HG03159 (cell line): Measurements from ENCODE around the gene KCNE4.
"Not testable (repeated sequence)": the region's sequence is repeated elsewhere in the genome, so short reads cannot be mapped to it uniquely, and the experiment has no call there.

ENCODE experiments used
- ATAC-seq: cut with Tn5 transposase; IDR thresholded peaks from one replicate; pipeline ENCODE4 v1.9.1; 2021; ENCODE audit warnings: mild to moderate bottlenecking, moderate library complexity; ENCODE audit not compliant: unreplicated experiment

Gene KCNE4

DNA sequence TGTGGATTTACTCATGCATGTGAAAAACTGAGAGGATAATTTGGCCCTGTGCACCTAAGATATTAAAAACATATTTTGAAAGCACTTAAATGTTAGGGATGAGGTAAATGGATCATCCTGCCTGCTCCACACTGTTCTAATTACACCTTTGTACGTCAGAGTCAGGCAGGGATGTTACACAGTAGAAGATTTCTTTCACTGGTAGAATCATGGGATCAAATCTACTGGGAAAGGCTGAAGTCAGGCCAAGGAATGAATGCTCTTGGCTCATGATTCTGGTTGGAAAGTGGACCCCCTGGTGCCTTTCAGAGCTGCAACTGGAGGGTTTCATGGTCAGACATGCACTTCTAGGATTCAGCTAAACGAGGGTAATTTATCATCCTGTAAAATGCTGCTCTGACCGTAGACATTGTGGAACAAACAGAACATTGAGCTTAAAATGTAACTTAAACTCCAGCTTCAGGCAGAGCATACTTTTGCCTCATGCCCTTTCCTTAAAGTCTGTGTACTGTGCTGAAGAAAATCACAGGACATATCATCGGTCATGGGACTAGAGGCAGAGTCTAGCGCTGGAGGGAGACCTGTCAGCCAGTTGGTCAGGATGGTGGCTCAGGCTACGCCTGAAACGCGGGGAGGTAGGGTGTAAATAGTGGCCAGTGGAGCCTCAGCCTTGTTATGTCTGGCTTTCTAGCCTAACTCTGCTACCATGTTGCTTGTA, 4.9 kb downstream of the KCNE4 start:
- ATAC-seq = no peak

DNA sequence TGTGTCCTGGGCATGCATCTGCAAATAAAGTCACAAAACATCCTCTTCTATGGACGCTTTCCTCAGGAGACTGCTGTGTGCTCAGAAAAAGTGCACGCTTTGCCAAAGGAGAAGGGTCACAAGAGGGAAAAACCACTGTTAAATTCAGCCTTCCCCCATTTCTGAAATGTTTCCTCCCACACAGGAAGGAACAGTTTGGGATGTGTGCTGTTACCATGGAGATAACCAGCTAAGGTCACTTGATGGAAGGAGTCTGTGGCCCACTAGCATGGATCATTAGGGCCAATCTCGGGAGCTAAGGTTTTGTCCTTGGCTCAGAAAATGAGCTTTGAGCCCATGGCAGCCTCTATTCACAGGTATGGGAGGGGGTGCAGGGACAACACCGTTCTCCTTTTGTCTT, 5.6 kb downstream of the KCNE4 start:
- no peak for ATAC-seq

DNA sequence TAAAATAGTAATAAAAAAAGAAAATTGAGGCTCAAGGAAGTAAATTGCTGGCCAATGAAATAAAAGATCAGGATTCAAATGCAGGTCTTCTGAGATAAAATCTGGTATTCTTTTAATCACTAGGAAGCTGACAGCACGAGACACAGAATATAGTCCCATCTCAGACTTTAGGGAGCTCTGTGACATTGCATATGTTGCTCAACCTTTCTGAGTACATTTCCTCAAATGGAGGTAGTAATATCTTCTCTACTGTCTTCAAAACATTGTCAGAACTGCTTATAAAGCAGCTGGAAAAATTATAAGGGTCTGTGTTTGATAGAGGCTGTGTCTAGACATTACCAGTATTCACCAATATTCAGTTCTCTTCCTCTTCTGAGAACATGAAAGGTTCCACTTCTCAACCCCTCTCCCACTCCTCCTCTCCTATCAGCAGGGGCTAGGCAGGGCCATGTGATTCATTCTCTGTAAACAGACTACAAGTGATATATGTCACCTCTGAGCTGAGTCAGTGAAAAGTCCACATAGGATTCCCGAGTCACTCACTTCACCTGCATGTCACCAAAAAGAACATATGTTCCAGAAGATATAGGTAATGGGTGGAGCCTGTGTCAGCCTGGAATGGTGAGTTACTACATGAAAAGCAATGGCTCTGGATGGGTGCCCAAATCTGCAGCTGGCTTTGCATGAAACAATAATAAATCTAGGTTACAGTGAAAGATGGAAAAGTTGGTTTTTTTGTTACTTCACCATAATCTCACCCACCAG, 7.1 kb downstream of the KCNE4 start:
- ATAC-seq = no peak

DNA sequence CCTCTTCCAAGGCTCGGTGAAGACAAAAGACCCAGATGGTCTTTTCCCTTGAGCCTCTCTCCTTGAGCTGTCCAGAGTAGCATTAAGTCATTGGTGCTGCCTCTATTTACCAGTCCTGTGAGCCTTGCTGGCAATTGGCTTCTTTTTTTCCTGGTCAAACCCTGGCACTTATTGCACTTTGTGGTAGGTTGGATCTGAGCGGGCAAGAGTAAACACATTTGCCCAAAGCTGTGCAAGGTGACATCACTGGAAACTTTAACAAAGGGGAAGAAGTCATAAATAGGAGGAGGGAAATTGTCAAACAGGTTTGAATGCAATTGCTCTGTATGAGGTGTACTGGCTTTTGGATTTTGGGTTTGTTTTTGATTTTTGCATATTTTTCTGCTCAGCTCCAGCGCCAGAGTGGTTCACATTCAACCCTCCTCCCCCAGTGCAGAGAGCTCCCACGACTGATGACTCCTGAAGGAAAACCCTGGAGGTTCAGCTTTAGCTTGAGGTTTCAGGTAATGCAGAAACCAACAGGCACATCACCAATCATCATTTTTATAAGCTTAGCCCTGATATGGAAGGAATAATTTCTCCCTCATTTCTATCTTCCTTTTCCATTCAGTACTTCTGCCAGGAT, 8.3 kb downstream of the KCNE4 start:
- no peak for ATAC-seq

DNA sequence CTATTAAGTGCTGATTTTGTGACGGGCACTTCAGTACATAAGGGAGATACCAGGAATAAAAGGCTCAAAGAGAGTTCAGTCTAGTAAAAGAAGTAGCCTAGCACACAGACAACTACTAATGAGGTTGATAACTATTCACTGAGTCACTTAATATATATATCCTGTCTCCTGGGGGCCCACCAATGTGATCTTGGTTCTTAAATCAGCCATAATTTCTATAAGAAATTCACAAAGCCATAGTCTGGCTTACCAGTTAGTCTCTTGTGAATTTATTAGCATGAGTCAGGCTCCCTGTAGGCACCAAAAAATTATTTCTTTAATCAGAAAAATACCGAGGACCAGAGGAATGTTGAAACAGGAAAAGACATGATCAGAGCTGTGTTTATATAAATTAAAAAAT, 10.4 kb downstream of the KCNE4 start:
- no peak for ATAC-seq

DNA sequence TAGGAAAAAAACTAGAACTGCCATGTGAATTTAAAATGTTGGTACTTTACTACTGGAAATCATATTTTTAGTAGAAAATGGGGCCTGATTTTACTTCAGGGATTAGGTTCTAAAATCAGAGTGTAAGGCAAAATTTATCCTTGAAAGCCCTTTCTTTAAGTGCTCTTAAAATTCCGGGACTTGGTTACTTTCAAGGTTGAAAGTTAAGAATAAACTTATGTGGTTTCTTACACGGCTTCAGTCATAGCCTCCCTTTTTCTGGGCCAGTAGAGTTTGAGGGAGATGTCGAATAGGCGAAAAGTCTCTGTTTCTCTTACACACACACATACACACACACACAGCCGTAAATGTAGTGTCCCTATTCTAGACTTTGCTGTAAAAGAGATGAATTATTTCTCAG, 13.1 kb downstream of the KCNE4 start:
- ATAC-seq = no peak

DNA sequence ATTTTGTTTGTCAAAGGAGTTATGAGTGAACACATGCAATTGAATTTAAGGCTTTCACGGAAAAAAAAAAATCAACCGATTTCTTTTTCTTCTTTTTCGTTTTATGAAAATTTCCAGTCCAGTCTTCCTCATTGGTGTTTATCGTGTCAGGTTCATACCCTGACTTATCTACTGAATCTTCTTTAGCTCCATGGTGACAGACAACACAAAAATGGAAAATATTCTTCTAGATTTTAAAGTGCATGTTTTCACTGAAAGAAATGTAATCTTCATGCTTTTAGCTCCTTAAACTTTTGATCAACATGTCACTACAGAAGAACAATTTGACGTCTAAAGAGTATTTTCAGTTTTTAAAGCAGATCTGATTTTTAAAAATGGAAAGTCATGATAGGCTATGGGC, 14.7 kb downstream of the KCNE4 start:
- no peak for ATAC-seq

DNA sequence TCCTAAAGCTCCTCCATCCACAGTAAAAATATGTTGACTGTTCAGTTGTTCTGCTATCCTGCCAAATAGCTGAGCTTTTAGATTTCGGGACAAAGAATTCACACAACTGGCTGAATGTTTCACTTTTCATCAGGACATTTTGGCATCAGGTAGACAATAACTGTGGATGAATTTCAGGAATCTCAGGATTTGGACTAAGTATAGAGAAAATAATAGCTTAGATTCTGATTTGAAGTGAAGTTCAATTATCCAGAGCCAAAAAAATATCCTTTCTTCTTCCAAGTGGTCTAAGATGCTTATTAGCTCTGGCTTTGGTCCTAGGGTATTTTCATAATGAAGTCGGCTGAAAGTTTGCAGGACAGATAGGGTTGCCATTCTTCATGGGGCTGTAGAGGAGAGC, 16.1 kb downstream of the KCNE4 start:
- no peak for ATAC-seq

DNA sequence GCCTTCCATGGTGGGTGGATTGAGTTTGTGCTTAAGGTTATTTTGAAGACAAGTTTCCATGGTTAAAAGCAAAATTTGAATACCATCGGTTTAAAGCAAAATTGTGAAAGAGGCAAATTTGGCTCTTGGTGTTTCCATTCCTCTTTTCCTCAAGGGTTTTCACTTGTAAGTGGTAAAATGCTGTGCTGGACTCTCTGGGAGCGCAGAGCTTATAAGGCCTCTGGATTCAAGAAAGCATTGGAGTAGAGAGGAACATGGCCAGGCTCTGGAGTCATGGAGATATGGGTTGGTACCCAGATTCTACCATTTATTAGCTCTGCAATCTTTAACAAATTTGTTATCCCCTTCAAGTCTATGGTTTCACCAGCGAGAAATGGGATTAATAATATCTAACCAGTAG, 17.5 kb downstream of the KCNE4 start:
- ATAC-seq = no peak

DNA sequence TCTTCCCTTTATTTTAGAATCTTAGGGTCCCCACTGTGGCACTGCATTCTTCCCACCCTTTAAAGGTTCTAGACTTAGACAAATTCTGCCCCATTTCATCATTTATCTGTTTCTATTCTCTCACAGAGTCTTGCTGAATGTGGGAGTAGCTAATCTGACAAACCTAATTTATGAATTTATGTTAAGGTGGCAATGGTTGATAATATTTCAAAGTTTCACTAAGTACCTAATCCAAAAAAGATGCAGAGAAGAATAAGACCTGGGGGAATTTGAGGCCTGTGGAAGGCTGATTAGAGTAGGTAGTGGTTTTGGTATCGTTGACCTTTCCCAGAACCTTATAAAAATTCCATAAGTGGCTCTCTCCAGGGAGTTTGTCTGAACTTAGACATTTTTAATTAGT, 18.0 kb downstream of the KCNE4 start:
- ATAC-seq = no peak

DNA sequence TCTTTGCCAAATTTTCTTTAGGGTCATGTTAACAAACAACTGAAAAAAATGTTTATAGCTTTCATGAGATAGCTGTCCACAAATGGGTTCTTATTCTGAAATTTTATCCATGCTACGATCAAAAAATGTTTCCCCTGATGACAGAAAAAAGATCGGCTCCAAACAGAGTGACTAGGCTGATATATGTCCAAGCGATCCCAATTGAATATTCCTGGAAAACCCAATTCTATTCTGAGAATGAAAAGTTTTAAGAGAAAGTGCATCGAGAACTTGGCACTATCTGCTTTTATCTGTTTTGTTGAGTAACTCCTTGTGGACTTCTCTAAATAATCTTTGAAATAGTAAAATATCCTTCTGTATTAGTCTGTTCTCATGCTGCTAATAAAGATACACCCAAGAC, 19.1 kb downstream of the KCNE4 start:
- ATAC-seq = no peak

DNA sequence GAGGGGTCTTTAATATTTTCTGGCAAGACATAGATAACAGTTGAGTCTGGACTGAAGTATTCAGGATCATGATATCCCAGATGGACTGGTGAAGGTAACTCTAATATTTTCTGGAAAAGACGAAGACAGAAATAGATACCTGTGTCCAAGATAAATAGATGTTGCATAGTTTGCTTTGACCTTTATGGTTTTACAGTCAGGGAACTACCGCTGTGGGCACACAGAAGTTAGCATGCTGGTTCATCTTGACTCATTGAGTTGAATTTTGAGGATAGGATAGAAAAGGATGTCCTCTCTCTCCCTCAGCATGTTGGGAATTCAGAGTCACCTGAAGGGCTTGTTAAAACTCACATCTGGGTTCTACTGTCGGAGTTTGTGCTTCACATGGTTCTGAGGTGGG, 20.8 kb downstream of the KCNE4 start:
- no peak for ATAC-seq

DNA sequence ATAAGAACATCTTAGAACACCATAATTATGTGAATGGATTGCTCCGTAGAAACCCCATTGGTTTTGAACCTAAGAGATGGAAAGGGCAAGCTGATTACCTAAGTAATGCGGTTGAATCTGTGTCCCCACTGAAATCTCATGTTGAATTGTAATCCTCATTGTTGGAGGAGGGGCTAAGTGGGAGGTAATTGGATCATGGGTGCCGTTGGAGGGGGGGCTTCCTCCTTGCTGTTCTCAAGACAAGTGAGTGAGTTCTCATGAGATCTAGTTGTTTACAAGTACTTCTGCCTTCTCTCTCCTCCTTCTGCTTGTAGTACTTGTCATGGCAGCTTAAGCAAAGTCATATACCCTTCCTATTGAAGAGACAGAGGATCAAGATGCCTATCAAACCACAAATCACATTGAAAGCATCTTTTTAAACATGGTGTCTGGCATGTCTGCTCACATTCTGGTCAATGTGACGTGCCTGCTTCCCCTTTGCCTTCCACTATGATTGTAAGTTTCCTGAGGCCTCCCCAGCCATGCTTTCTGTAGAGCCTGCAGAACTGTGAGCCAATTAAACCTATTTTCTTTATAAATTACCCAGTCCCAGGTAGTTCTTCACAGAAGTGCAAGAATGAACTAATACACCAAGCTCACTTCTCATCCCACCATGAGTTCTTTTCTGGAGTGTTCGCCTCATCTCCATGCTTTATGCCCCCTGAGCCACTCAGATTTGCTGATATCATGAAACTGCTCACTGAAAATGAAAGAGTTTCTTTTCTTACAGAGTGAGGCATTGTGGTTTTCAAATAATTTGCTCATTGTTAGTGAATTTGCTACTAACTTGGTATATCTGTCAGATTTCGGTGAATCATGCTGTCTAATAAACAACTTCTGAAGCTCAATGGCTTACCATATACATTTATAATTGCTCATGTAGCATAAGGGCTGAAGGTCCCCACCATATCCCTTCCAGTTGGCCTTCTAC, 23.6 kb downstream of the KCNE4 start:
- ATAC-seq = peak; percentile 78

DNA sequence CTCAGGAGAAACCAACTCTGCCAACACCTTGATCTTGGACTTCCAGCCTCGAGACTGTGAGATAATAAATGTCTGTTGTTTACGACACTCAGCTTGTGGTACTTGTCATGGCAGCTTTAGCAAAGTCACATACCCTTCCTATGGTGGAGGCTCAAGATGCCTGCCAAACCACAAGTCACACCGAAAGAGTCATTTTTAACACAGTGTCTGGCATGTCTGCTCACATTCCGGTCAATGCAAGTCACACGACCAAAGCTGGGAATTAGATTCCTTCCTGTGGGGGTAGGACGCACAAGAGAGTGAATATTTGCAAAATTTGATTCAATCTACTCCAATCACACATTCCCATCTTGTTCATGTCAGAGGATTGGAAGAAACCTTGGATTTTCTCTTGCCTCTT, 24.6 kb downstream of the KCNE4 start:
- no peak for ATAC-seq

DNA sequence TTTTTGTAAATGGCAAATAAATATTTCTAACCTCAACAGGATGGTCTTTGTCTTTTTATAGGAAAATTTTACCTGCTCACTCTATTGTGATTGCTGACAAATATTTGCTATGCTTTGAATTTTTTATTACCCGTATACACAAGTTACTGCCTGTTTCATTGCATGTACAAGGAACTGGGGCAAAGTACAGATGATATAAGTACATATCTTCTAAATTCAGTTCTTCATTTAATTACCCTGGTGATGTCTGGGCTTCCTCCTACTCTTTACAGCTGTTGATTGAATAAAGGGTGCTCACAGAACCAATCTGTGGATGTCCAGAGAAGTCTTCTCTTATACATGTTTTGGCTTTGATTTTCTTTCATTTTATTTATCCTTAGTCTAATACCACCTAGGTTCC, 26.5 kb downstream of the KCNE4 start:
- no peak for ATAC-seq

DNA sequence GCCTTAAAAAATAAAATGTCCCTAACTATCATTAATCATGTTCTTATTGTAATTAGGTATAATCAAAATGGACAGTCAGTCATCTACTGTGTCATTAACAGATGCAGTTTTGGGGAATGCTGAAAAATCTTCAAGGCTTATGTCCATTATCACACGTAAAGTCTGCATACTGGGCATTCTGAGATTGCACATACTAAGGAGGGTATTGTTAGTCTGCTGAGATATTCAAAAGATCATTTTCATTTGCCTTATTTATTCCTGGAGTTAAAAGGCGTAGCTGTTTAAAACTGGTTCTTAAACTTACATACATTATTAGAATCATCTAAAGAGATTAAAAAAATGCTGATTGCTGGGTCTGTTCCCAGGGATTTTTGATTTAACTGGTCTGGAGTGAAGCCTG, 27.4 kb downstream of the KCNE4 start:
- no peak for ATAC-seq

DNA sequence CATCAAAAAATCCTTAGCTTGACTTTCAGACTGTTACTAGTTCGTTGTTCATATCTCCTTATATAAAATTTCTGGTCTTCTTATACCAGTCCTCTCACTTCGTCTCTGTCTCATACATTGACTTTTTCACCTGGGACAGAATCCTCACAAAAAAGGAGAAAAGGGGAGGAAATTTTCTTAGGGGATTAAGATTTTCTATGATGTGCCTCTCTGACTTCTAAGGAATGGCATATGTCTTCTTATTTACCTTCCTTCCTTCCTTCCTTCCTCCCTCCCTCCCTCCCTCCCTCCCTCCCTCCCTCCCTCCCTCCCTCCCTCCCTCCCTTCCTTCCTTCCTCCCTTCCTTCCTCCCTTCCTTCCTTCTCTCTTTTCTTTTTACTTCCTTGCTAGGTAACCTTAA, 27.9 kb downstream of the KCNE4 start:
- no peak for ATAC-seq

DNA sequence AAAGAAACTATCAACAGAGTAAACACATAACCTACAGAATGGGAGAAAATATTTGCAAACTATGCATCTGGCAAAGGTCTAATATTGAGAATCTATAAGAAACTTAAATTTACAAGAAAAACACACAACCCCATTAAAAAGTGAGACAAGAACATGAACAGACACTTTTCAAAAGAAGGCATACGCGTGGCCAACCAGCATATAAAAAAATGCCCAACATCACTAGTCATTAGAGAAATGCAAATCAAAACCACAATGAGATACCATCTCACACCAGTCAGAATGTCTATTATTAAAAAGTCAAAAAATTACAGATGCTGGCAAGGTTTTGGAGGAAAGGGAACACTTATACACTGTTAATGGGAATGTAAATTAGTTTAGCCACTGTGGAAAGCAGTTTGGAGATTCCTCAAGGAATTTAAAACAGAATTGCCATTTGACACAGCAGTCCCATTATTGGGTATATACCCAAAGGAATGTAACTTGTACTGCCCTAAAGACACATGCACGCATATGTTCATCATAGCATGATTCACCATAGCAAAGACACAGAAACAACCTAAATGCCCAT, 28.9 kb downstream of the KCNE4 start:
- not testable (repeated sequence) for ATAC-seq

DNA sequence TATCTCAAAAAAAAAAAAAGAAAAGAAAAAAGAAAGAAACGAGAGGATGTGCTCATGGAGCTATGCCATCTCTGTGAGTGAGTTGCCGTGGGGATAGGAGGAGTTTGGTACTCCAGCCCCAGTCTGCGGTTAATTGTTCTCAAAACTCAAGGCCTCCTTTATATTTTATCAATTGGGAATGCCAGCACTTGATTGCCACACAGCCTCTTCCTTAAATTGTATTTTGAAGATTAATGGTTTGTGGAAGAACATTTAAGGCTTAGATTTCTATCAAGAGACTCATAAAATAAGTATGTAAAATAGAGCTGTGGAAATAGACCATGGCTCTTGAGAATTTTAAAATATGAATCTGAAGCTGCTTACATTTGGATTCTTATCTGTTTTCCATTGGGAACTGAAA, 29.8 kb downstream of the KCNE4 start:
- no peak for ATAC-seq

DNA sequence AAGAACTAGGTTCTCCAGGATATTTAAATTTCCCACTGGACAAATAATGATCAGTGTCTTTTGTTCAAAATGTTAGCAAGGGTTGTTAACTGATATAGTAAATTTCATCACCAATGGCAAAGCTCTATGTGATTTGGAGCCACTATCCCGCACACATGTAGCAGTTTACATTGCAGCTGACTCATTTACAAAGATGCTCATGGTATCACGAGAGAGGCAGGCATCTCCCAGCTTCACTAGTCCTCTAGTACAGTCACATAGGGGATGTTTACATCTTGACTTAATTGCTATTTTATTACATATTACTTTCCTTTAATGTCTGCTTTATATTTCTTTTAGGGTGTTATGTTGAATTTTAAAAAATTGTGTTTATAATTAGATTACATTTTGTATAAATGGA, 30.7 kb downstream of the KCNE4 start:
- ATAC-seq = no peak
